GM13976 (cell line): ENCODE results near the gene TEF.

Experiments used
- DNase-seq: peaks from one replicate; pipeline ENCODE4 v3.0.0; 2012; ENCODE audit warnings: low spot score
- CTCF ChIP-seq: IDR thresholded peaks from 2 replicates; pipeline ENCODE4 v1.5.1; 2012; ENCODE audit warnings: borderline replicate concordance, mild to moderate bottlenecking; ENCODE audit not compliant: insufficient read depth; ENCODE audit errors: extremely low read depth, missing control alignments, control extremely low read depth
- in situ Hi-C: fragments of 300-500 bp; cut with MboI; formaldehyde crosslinking; loops from one replicate; pipeline ENCODE4 v1.12.0; 2022; ENCODE audit warnings: low sequenced_read_pairs, mixed read lengths, inconsistent platforms; ENCODE audit not compliant: unreplicated experiment

TEF gene

GRCh38 chr22:41384128-41384527 lies 2.4 kb downstream of the TEF start:
- TF ChIP-seq CTCF: no peak
- in situ Hi-C loops: no loop called here
- no peak for DNase-seq

GRCh38 chr22:41387341-41387740 lies 5.6 kb downstream of the TEF start:
- in situ Hi-C loops: no loop called here
- no peak for DNase-seq
- no peak for TF ChIP-seq CTCF

- no peak for TF ChIP-seq CTCF
- no peak for DNase-seq
Observed at GRCh38 chr22:41394012-41394356, 12.2 kb downstream of the TEF start.

GRCh38 chr22:41395531-41396240 lies 13.9 kb downstream of the TEF start:
- no peak for DNase-seq
- no peak for TF ChIP-seq CTCF
- in situ Hi-C loops: no loop called here

More at GRCh38 chr22:41394012-41394356, 12.2 kb downstream of the TEF start:
- in situ Hi-C loops: no loop called here

- DNase-seq: no peak
- in situ Hi-C loops: no loop called here
- no peak for TF ChIP-seq CTCF
Observed at GRCh38 chr22:41397143-41397811, 15.5 kb downstream of the TEF start.

- in situ Hi-C loops: no loop called here
- no peak for TF ChIP-seq CTCF
- DNase-seq: no peak
Observed at GRCh38 chr22:41398921-41399320, 17.2 kb downstream of the TEF start.
